Measurements from ENCODE around the gene GDI2. TPM values are rescaled to one million over a fixed set of nuclear protein-coding genes. Genes with fewer than 3 reads are reported as not detected.

Gene GDI2
- total and polyA plus RNA-seq, 4 donors = 186 to 339 (median 221) TPM

DNA sequence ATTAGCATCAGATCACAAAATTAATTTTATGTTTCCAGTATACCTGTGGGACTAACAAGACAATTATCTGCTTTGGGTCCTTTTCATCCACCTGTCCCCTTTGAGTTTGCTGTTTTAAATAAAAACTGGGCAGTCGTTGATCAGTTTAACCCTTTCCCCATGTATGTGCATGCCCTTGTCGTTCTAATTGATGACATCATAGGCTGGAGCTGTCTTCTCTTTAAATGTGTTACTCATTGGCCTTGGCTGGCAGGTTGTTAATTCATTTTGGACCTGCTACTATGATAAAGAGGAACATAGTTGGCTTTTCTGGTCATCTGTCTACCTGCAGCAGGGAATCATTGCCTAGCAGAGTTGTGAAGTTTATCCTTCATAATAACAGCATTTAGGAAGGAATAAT is 74.8 kb downstream of the GDI2 start:
- H3K36me3 ChIP-seq (ENCODE audit: control insufficient read depth, insufficient read depth, low read length) = peaks cover 6% of the 10 kb centered on the region
- H3K9me3 ChIP-seq (ENCODE audit: control insufficient read depth, insufficient read depth, low read length) = no peaks in the 10 kb centered on the region
- no peaks in the 10 kb centered on the region for H3K4me1 ChIP-seq (ENCODE audit: control insufficient read depth, insufficient read depth, low read length)
- H3K27me3 ChIP-seq (ENCODE audit: control insufficient read depth, insufficient read depth, low read length) = no peaks in the 10 kb centered on the region
- 67% methylated on average over 1 of the region's 2 CpGs for WGBS (ENCODE audit: insufficient coverage)
- no peak overlapping the region for H3K27ac ChIP-seq (ENCODE audit: low read depth, low read length)
- H3K4me3 ChIP-seq (ENCODE audit: low read depth, low read length) = no peak overlapping the region
- no peak for DNase-seq (ENCODE audit: low read depth in 4 of 6, low spot score in 6 of 6)

DNA sequence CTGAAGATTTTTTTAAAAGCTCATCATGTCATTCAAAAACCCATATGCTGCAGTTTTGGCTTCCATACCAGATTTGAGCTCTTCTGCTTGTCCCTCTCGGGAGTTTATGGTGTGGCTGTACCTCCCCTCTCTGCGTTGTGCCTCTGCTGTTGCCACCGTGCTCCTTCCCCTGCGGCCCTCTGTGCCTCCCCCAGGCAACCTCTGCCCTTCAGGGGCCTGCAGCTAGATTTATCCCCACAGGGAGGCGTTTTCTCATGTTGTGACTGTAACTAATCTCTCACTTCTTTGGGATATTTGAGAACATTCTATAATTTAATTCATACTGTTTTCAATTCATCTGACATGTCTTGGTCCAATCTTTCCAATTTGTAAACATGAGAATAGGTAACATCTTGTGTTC is 75.9 kb downstream of the GDI2 start:
- no peaks in the 10 kb centered on the region for H3K27me3 ChIP-seq (ENCODE audit: control insufficient read depth, insufficient read depth, low read length)
- H3K4me3 ChIP-seq (ENCODE audit: low read depth, low read length) = no peak overlapping the region
- 60% methylated on average over 4 of the region's 5 CpGs for WGBS (ENCODE audit: insufficient coverage)
- no peak overlapping the region for H3K27ac ChIP-seq (ENCODE audit: low read depth, low read length)
- no peaks in the 10 kb centered on the region for H3K4me1 ChIP-seq (ENCODE audit: control insufficient read depth, insufficient read depth, low read length)
- H3K36me3 ChIP-seq (ENCODE audit: control insufficient read depth, insufficient read depth, low read length) = peaks cover 6% of the 10 kb centered on the region
- no peak for DNase-seq (ENCODE audit: low read depth in 4 of 6, low spot score in 6 of 6)
- no peaks in the 10 kb centered on the region for H3K9me3 ChIP-seq (ENCODE audit: control insufficient read depth, insufficient read depth, low read length)

DNA sequence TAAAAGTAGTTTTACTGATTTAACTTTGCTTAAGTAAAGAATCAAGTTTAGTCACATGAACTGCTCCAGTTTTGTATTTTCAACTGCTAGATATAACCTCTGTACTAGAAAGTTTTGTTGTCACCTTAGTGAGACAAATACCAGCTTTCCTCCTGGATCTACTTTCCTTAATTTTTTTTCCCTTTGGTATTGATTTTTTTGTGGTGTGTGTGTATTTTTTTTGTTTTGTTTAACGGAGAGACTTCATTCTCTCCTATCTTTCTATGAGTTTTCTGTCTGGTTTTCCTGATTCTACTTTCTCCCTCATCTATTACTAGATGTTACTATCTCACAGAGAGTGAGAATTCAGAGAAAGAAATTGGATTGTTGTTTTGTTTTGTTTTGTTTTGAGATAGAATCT is 76.6 kb downstream of the GDI2 start:
- Histone ChIP-seq H3K4me3 (ENCODE audit: low read depth, low read length) (no peak overlapping the region), H3K27ac (ENCODE audit: low read depth, low read length) (no peak overlapping the region), H3K4me1 (ENCODE audit: control insufficient read depth, insufficient read depth, low read length) (no peaks in the 10 kb centered on the region), H3K9me3 (ENCODE audit: control insufficient read depth, insufficient read depth, low read length) (no peaks in the 10 kb centered on the region), H3K27me3 (ENCODE audit: control insufficient read depth, insufficient read depth, low read length) (no peaks in the 10 kb centered on the region), H3K36me3 (ENCODE audit: control insufficient read depth, insufficient read depth, low read length) (peaks cover 6% of the 10 kb centered on the region)
- WGBS (ENCODE audit: insufficient coverage) = no CpG with 5 or more reads among the region's 1 CpG
- DNase-seq (ENCODE audit: low read depth in 4 of 6, low spot score in 6 of 6) = no peak

DNA sequence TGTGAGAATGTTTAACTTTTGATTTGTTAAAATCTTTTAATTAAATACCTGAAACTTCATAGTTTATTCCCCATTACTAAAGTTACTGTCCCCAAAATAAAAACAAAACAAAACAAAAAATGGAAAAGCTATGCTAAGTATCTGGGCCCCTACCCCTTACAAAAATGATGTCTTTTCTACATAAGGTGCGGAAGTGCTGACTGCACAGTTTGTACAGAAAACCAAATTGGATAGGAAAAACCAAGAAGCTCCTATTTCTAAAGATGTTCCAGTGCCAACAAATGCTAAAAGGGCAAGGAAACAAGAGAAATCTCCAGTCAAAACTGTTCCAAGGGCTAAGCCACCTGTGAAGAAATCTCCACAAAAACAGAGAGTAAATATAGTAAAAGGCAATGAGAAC is 78.1 kb downstream of the GDI2 start:
- DNase-seq (ENCODE audit: low read depth in 4 of 6, low spot score in 6 of 6) = no peak
- H3K36me3 ChIP-seq (ENCODE audit: control insufficient read depth, insufficient read depth, low read length) = peaks cover 14% of the 10 kb centered on the region
- 100% methylated on average over 1 of the region's 1 CpG for WGBS (ENCODE audit: insufficient coverage)

DNA sequence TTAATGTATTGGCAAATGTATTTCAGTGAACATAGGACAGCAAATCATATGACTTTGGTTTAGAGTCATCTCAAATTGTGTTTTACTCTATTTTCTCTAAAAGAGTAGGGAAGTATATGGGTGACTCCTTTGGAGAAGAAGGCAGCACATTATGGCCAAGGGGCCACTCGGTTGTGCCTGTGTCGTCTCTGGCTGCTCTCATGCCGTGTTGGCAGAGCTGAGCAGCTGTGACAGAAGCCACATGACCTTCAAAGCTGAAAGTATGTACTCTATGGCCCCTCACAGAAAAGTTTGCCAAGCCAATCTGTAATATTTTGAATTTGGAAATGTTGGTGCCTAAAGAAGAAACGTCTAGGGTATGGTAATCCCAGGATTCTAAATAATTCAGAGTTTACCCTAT is 81.1 kb downstream of the GDI2 start:
- Histone ChIP-seq H3K9me3 (ENCODE audit: control insufficient read depth, insufficient read depth, low read length) (no peaks in the 10 kb centered on the region), H3K27ac (ENCODE audit: low read depth, low read length) (no peak overlapping the region), H3K27me3 (ENCODE audit: control insufficient read depth, insufficient read depth, low read length) (no peaks in the 10 kb centered on the region), H3K4me1 (ENCODE audit: control insufficient read depth, insufficient read depth, low read length) (no peaks in the 10 kb centered on the region), H3K4me3 (ENCODE audit: low read depth, low read length) (no peak overlapping the region), H3K36me3 (ENCODE audit: control insufficient read depth, insufficient read depth, low read length) (peaks cover 12% of the 10 kb centered on the region)
- no peak for DNase-seq (ENCODE audit: low read depth in 4 of 6, low spot score in 6 of 6)
- WGBS (ENCODE audit: insufficient coverage) = 91% methylated on average over 4 of the region's 4 CpGs

More for the DNA sequence above, 78.1 kb downstream of the GDI2 start:
- no peaks in the 10 kb centered on the region for H3K27me3 ChIP-seq (ENCODE audit: control insufficient read depth, insufficient read depth, low read length)
- H3K27ac ChIP-seq (ENCODE audit: low read depth, low read length) = no peak overlapping the region
- no peaks in the 10 kb centered on the region for H3K4me1 ChIP-seq (ENCODE audit: control insufficient read depth, insufficient read depth, low read length)
- H3K4me3 ChIP-seq (ENCODE audit: low read depth, low read length) = no peak overlapping the region
- H3K9me3 ChIP-seq (ENCODE audit: control insufficient read depth, insufficient read depth, low read length) = no peaks in the 10 kb centered on the region

DNA sequence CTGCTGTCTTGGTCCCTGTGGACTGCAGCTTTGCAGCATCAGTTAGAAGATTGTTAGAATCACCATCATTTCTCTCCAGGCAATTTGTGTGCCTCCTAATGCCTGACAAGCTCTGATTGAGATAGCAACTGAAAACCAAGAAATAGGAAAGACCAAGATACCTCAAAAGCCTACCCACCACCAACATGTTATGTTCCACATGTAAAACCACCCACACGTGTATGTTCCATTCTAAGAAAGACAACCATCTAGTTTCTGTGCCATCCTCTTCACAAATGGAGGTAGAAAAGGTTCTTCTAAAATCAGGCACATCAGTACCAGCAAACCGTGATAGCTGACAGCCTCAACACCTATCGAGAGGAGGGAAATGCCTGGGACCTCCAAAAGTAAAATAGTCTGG is 81.7 kb downstream of the GDI2 start:
- Histone ChIP-seq H3K4me3 (ENCODE audit: low read depth, low read length) (no peak overlapping the region), H3K4me1 (ENCODE audit: control insufficient read depth, insufficient read depth, low read length) (no peaks in the 10 kb centered on the region), H3K27ac (ENCODE audit: low read depth, low read length) (no peak overlapping the region), H3K36me3 (ENCODE audit: control insufficient read depth, insufficient read depth, low read length) (peaks cover 12% of the 10 kb centered on the region), H3K27me3 (ENCODE audit: control insufficient read depth, insufficient read depth, low read length) (no peaks in the 10 kb centered on the region), H3K9me3 (ENCODE audit: control insufficient read depth, insufficient read depth, low read length) (no peaks in the 10 kb centered on the region)
- DNase-seq (ENCODE audit: low read depth in 4 of 6, low spot score in 6 of 6) = no peak
- WGBS (ENCODE audit: insufficient coverage) = no CpG with 5 or more reads among the region's 3 CpGs

DNA sequence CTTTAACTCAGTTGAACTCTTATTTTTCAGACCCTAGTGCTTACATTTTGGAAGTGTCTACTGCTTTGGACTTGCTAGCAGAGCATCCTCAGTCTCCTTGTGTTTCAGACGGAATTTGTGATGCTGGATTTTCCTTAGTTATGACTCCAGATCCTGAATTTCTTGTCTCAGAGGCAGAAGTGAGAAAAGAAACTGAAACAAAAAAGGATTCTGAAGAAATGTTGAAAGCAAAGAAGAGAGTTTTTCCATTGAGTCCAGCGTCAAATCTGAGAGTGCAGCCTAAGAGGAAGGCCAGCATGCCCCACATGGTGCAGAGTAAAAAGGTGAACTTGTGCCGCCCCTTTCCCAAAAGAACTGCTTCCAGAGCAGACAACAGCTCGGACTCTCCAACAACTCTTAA is 82.5 kb downstream of the GDI2 start:
- Histone ChIP-seq H3K4me3 (ENCODE audit: low read depth, low read length) (no peak overlapping the region), H3K9me3 (ENCODE audit: control insufficient read depth, insufficient read depth, low read length) (no peaks in the 10 kb centered on the region), H3K27me3 (ENCODE audit: control insufficient read depth, insufficient read depth, low read length) (no peaks in the 10 kb centered on the region), H3K4me1 (ENCODE audit: control insufficient read depth, insufficient read depth, low read length) (no peaks in the 10 kb centered on the region), H3K36me3 (ENCODE audit: control insufficient read depth, insufficient read depth, low read length) (peaks cover 12% of the 10 kb centered on the region), H3K27ac (ENCODE audit: low read depth, low read length) (no peak overlapping the region)
- 100% methylated on average over 2 of the region's 4 CpGs for WGBS (ENCODE audit: insufficient coverage)
- DNase-seq (ENCODE audit: low read depth in 4 of 6, low spot score in 6 of 6) = no peak

DNA sequence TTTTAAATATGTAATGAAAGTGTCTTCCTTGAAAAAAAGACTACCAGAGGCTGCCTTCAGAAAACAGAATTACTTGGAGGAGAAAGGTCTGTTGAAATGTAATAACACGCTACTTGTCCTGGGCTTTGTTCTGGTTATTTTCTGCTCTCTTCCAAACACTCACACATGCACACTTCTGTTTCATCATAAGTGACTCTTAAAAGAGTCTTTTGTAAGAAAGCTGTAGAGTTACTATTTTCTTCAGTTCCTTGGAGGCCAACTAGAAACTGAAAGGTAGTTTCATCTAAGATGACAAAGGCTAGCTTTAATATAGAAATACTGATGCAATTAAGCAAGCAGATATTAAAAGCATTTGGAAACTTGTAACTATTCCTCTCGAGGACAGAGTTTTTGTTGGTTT is 89.5 kb downstream of the GDI2 start:
- Histone ChIP-seq H3K27me3 (ENCODE audit: control insufficient read depth, insufficient read depth, low read length) (no peaks in the 10 kb centered on the region), H3K36me3 (ENCODE audit: control insufficient read depth, insufficient read depth, low read length) (peaks cover 13% of the 10 kb centered on the region), H3K27ac (ENCODE audit: low read depth, low read length) (no peak overlapping the region), H3K9me3 (ENCODE audit: control insufficient read depth, insufficient read depth, low read length) (no peaks in the 10 kb centered on the region), H3K4me1 (ENCODE audit: control insufficient read depth, insufficient read depth, low read length) (no peaks in the 10 kb centered on the region), H3K4me3 (ENCODE audit: low read depth, low read length) (no peak overlapping the region)
- WGBS (ENCODE audit: insufficient coverage) = no CpG with 5 or more reads among the region's 2 CpGs
- DNase-seq (ENCODE audit: low read depth in 4 of 6, low spot score in 6 of 6) = no peak

DNA sequence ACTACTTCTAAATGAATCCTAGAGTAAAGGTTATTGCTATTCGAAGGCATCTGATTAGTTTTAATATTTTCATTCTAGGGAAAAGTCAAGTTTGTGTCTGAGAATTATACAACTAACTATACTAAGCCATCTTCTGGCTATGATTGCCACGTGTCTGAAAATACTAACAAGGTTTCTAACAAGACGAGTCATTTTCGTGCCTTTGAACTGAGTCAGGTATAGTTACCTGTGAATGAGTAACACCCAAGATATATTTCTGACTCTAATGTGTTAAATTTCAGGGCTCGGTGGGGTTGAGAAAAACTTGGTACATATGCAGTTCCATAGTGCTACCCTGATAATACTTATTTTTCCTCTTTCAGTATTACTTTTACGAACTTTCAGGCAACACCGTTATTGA is 93.1 kb downstream of the GDI2 start:
- H3K27ac ChIP-seq (ENCODE audit: low read depth, low read length) = no peak overlapping the region
- WGBS (ENCODE audit: insufficient coverage) = 94% methylated on average over 3 of the region's 7 CpGs
- no peak for DNase-seq (ENCODE audit: low read depth in 4 of 6, low spot score in 6 of 6)
- H3K36me3 ChIP-seq (ENCODE audit: control insufficient read depth, insufficient read depth, low read length) = peaks cover 7% of the 10 kb centered on the region
- no peaks in the 10 kb centered on the region for H3K9me3 ChIP-seq (ENCODE audit: control insufficient read depth, insufficient read depth, low read length)
- no peak overlapping the region for H3K4me3 ChIP-seq (ENCODE audit: low read depth, low read length)
- no peaks in the 10 kb centered on the region for H3K4me1 ChIP-seq (ENCODE audit: control insufficient read depth, insufficient read depth, low read length)
- H3K27me3 ChIP-seq (ENCODE audit: control insufficient read depth, insufficient read depth, low read length) = no peaks in the 10 kb centered on the region

DNA sequence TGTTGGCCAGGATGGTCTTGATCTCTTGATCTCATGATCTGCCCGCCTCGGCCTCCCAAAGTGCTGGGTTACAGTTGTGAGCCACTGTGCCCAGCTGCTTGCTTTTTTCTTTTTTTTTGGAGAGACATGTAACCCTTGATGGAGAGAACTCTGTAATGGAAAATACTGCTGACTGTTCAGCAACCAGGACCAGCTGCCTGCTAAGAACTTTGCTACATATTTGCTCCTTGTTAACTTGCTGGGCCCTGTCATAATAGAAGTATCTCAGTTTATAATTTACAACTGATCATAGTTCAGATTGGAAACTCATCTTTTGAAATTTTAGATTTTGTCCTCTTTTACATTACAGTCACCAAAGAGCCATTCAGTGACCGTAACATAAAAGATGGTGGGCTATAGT is 93.7 kb downstream of the GDI2 start:
- Histone ChIP-seq H3K9me3 (ENCODE audit: control insufficient read depth, insufficient read depth, low read length) (no peaks in the 10 kb centered on the region), H3K27me3 (ENCODE audit: control insufficient read depth, insufficient read depth, low read length) (no peaks in the 10 kb centered on the region), H3K4me1 (ENCODE audit: control insufficient read depth, insufficient read depth, low read length) (no peaks in the 10 kb centered on the region), H3K36me3 (ENCODE audit: control insufficient read depth, insufficient read depth, low read length) (peaks cover 3% of the 10 kb centered on the region), H3K27ac (ENCODE audit: low read depth, low read length) (no peak overlapping the region), H3K4me3 (ENCODE audit: low read depth, low read length) (no peak overlapping the region)
- 60% methylated on average over 1 of the region's 3 CpGs for WGBS (ENCODE audit: insufficient coverage)
- DNase-seq (ENCODE audit: low read depth in 4 of 6, low spot score in 6 of 6) = no peak
